NCI-H2081 treated with DMSO at 0.1 percent for 48 hours (cell line): ENCODE measurements around the gene CAPRIN2.

Source experiments
- DNase-seq: peaks from one replicate; lab custom pipeline; 2025; lab: John Stamatoyannopoulos, UW

Gene CAPRIN2

DNA sequence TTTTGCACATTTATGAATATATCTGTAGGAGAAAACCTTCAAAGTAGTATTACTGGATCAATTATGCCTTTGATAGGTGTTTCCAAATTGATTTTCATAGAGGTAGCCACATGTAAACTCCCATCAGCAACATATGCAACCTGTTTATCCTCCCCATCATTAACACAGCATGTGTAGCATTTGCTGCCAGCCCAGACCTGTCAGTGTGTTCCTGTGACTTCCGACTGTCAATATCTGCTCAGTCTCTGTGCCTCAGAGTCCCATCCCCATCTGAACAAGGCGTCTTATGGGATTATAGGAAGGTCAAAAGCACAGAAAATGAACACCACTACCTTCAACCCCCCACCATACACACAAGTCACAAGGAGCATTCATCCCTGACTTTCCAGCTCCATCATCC, 9.5 kb upstream of the CAPRIN2 start:
- DNase-seq, result peak; percentile 25

DNA sequence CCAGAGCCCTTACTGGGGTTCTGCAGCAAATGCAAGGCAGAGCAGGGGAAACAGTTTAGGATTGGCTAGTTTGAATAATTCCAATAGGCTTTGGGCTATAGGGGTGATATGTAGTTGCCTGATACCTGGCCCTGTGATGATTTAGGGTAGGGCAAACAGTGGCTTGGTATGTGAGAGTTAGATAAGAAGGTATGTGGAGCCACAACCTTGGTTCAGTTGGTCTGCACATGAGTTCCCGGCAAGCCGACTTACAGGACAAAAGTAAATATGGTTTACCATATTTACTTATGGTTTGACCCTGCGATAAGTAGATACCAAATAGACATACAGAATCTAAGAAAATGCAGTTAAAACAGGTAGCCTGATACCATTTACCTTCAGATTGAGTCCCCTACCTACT, 8.3 kb upstream of the CAPRIN2 start:
- no peak for DNase-seq

DNA sequence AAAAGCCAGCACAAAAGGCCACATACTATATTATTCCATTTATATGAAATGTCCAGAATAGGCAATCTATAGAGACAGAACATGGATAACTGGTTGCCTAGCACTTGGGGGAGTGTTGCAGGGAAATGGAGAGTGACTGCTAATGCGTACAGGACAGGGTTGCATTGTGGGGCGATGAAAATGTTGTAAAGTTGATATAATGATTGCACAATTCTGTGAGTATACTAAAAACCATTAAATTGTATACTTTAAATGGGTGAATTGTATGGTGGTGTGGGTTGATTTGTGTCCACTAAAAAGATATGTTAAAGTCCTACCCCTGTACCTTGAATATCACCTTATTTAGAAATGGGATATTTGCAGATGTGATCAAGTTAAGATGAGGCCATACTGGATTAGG, 7.0 kb upstream of the CAPRIN2 start:
- DNase-seq, result no peak

DNA sequence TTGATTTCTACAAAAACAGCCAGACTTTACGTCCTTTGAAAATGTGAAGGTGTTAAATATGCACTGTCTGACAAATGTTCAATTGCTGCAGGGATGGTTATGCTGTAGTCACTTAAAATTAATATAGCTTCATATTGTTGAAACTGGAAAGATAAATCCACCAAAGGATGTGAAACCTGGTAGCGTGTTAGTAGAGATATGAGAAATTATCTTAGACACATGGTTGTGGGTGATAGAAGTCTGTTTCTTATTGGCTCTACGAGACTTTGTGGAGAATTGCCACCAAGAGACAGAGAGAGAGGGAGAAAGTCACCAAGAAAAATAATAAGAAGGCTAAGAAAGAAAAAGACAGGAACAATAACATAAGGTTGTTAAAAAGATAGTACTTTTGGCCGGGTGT, 2.6 kb upstream of the CAPRIN2 start:
- no peak for DNase-seq

DNA sequence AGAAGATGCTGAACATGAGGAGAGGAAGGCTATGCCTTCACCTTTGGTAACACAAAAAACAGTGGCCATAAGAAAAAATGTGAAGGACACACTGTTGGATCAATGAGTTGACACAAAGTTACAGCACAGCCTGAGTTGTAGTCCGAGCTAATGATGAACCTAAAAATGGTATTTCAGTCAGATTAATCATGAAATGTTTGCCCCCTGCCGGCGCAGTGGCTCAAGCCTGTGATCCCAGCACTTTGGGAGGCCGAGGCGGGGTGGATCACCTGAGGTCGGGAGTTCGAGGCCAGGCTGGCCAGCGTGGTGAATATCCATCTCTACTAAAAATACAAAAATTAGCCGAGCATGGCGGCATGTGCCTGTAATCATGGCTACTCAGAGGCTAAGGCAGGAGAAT, 1.3 kb upstream of the CAPRIN2 start:
- DNase-seq, result no peak

DNA sequence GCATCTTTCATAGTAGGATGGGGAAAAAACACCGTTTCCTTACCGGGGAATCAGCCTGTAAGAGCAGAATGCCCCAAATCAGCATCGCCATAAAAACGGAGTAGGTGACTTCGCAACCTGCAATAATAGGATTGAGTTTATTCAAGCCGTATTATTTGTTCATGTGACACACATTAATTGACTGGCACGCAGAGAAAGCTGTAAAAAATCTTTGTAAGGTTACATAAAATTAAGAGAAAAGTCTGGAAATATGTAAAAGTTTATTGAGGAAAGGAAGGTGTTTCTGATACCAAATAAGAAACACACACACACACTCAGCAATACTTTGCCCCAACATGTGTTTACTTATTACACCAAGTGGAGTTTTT, 628 bp upstream of the CAPRIN2 start:
- DNase-seq, result no peak

DNA sequence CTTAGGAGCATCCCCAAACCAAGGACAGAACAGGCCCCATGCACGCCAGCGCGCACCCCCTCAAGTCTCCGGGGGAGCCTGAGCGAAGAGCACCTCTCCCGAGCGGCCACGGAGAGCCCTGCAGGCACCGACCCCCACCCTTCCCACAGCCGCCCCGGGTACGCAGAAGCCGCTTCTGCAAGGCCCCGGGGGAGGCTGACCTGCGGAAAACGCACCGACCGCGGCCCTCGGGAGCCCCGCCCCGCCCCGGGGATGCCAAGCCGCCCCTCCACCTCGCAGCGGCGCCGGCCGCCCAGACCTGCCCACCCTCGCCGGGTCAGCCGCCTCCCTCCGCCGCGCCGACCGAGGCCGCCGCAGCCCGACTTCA, 385 bp downstream of the CAPRIN2 start:
- no peak for DNase-seq

DNA sequence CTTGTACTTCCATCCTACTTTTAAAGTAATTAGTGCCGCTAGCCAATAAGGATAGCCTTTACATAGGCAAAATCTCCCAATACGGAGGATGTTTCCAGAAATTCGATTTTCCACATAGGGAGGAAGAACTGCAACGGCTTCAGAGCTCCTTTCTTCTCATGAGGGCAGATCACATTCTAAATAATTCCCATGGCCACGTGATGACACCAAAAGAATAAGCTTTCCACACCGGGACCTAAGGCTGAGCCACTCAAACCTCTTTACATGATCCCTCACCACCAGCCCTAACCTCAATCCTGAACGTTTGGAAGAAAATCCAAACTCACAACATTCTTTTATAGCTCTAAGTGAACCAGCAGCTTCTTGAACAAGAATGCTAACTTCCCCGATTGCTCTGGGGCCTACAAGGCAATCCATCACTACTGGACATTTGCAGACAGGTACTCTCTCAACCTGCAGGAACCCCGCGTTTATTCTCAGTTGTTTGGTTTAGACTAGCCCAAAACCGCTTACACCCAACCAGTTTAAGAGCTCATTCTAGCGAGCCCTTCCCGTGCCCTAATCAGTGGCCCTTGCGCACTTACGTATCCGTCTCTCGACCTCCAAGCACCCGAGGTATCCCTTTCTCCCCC, 884 bp downstream of the CAPRIN2 start:
- no peak for DNase-seq

DNA sequence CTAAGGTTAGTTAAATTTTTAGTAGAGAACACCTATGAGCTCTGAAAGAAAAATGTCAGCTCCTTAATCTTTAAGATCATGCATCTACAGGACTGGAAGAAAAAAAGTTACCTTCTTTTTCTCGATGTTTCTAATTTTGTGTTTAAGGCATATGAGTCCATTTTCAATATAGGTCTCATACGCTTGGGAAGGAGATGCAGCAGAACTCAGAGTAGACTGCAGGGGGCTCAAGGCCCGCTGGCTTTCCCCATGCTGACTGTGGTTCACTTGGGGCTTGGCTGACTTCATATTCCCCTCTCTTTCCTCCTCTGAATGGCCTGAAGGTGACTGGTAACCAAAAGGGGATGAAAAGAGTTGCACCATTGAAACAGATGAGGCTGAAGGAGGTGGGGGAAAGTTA, 1.5 kb downstream of the CAPRIN2 start:
- DNase-seq, result no peak

DNA sequence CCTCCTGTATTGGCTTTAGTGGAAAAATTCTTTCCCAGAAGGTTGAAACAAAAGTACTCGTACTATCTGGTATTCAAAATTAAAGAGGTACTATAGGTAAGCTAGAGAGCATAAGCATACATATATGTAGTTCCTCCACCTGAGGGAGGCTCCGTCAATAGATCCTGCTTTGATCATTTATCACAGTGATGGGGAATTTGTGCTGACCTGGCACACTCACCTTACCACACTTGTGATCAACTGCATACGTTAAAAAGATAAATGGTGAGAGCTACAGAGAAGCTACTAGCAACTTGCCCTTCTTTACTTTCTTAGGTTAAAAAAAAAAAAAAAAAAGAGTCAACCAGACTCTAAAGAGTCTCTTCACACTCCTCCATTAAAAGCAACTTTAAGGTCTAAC, 2.5 kb downstream of the CAPRIN2 start:
- no peak for DNase-seq

DNA sequence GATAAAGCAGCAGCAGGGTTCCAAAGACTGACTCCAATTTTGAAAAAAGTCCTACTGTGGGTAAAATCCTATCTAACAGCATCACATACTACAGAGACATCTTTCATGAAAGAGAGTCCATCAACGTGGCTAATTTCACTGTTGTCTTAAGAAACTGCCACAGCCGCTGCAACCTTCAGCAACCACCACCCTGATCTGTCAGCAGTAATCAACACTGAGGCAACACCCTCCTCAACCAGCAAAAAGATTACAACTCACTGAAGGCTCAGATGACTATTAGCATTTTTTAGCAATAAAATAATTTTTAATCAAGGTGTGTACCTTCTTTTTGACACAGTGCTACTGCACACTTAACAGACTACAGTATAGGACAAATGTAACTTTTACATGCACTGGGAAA, 6.6 kb downstream of the CAPRIN2 start:
- DNase-seq, result no peak

DNA sequence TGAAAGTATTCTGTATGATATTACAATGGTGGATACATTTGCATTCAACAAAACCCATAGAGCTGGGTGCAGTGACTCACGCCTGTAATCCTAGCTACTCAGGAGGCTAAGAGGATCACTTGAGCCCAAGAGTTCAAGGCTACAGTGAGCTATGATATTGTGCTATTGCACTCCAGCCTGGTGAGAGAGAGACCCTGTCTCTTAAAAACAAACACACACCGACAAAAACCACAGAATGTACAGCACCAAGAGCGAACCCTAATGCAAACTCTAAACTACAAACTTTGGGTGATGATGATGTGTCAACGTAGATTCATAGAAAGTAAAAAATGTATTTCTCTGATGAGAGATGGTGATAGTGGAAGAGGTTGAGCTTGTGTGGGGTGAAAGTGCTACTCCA, 8.6 kb downstream of the CAPRIN2 start:
- DNase-seq, result no peak

DNA sequence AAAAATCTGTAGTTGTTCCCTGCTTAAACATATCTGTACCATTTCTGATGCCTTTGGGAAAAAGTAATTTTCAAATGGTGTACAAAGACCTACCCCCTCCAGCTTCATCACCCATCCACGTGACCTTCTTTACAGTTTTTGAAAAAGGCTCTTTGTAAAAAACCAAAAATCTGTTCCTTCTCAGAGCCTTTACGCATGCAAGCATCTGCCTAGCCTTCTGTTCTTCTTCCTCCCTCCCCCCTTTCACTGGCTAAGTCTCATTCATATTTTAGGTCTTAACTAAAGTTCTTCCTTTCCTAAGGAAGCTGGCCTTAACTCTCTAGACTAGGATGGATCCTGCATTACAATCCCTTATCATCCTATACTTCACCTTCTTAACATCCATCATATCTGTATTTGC, 10.4 kb downstream of the CAPRIN2 start:
- no peak for DNase-seq

DNA sequence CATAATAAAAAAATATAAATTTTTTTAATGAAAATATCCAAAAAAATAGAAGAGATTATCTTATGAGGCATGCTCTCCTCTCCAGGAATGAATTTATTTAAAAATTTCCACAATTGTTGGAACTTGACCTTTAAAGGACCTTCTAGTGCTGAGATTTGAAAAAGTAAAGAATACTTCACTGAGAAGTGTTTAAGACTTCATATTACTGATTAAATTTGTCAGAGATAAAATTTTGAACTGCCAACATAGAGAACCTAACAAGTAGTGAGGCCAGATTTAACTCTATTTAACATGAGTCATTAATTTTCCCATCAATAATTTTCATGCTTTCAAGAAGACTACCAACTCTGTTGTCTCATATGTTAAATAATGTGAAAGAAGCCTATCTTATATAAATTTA, 14.5 kb downstream of the CAPRIN2 start:
- DNase-seq, result no peak

DNA sequence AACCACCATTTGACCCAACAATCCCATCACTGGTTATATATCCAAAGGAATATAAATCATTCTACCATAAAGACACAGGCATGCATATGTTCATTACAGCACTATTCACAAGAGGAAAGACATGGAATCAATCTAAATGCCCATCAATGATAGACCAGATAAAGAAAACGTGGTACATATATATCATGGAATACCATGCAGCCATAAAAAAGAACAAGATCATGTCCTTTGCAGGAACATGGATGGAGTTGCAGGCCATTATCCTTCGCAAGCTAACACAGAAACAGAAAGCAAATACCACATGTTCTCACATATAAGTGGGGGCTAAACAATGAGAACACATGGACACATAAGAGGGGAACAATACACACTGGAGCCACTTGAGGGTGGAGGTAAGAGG, 15.7 kb downstream of the CAPRIN2 start:
- DNase-seq, result no peak

DNA sequence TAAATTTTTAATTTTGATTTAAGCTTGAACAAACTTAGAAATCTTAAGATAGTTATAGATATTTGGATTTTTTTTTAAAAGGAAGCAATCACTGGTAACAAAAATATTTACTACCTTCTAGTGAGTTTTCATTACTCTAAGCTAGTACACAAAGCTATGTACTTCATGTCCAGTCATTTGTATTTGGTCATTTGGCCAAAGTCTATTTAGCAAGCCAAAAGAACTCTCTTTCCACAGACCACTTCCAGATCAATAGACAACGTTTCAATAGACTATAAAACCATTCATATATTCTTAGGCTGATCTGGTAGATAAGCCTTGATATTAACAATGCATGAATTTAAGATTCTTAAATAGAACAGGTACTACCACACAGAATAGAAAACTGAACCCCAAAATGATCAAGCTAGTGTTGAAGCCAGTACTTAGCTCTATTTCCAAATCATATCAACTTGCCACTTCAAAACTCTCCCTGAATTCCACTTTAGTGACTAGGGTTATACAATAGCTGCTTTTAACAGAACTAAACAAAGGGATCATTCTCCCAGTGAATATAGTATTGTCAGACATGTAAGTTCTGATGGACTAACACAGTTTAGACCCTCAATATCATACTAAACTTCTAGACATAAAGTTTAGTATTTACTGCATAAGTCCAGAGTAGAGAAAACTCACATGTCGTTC, 21.7 kb downstream of the CAPRIN2 start:
- no peak for DNase-seq

DNA sequence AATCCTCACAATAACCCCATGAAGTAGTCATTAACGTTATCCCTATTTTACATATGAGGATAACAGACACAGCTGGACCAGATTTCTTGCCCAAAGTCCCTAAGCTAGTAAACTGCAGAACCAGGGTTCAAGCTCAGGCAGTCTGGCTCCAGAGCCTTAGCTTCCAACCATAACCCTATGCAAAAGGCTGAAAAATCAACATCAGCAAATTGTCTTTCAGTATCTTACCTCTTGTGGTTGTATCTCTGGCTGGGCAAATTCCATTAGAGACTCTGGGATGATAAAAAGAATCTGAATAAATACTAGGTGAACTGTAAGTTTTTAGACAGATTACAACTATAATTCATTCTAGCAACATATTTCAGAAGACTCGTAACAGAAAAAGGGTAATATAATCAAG, 24.7 kb downstream of the CAPRIN2 start:
- DNase-seq, result no peak

DNA sequence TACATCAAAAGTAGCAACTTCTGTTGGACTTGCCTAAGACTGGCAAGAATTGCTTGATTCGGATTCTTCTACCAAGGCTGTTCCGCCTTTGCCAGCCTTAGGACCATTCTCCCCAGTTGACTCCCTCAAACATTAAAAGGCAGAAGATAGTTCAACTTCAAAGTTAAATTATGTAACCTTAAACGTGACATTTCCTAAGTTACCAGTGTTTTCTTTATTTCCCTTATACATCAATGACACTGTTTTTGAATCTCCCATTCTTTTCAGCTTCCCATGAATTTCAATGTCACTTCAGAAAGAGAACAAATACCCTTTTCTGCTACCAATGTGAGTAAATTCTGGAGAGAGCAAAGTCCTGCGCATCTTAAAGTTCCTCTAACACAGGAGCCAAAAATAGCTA, 25.2 kb downstream of the CAPRIN2 start:
- DNase-seq, result no peak

DNA sequence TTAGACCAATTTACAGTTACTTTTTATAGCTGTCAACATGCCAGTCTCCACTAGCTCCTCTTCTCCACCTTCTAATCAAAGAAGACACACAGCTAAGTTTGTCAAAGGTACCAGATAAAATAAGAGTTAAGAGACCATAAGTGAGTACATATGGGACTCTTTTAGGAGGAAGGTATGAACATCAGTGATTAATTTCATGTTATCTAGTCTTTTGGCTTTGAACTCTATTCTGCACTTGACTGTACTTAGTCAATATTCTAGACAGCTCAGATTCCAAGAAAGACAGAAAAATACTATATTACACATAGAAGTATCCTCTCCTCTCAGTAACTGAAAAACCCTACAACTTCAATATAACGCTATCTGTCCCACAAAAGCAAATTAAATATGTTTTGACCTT, 28.1 kb downstream of the CAPRIN2 start:
- no peak for DNase-seq

DNA sequence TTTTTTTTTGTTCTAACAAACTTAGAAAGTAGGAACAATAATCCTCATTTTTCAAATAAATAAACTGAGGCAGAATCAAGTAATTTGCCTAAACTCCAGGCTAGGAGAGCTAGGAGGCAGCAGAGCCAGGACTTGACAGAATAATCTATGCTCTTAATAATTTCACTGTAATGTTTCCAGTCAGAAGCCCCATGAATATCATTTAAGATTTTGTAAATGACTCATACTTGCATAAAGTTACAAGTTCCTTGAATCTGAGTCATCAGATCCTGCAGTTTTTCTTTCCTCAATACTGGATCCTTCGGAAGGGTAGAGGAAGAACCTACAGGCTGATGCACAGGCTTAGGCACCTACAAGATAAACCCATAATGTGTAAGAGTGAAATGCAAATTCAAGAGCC, 29.0 kb downstream of the CAPRIN2 start:
- DNase-seq, result no peak

DNA sequence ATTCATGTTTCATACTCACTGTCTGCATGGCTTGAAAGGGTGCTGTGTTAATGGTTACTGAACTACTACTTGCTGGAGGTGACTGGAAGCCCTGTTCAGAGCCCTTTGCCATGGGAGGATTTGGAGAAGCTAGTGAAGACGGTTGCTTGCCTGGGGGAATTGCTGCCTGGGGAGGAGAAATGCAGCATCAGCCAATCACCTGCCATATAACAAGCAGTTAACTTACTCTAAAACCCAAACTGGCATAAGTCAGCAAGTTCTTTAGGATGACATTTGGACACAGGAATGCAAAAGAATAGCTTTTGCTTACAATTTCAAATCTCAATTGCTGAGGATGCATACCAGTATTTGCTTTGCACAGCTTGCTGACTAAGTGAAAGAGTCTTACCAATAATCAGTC, 35.7 kb downstream of the CAPRIN2 start:
- DNase-seq, result no peak

DNA sequence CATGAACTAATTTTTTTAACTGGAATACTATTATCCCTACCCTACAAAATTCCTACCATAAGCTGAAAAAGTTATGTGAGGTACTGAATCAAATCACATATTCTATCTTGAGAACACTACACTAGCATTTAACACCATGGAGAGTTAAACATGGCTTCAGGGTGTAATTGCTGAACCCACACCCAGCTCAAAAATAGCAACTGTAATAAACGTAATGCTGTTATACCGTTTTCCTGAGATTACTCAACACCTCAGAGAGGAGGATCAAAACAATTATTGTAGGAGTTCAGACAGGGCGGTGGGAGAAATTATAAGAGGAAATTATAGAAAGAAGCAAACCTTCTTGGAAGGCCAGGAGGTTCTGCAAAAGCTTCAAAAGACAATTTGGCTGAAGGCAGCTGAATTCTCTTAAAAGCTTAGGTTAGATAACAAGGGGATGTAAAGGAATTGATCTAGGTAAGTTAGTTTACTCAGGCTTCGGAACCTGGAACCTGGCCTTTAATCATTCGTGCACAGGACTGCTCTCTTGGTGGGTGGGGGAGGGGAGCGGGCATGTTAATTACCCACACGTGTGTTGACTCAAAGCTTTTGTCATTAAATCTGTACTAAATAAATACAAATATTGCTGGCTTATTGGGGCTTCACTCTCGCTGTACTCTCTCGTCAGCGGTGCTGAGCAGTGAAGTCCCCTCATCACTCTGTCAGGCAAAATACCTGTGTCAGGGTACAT, 47.0 kb downstream of the CAPRIN2 start:
- no peak for DNase-seq

DNA sequence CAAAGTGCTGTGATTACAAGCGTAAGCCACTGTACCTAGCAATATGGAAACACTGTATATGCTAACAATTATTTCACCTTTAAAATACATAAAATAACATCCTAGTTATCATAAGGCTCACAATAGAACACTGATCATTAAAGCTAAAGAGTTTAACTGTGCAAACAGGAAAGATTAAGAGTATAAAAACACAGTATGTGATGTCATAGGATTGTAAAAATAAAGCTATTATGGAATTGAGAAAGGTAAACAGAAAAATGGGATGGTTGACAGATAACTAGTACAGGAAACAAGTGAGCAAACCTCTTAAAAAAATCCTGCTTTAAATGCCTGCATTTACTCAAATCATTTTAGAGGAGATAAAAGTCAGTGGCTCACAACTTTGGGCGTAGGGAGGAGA, 48.3 kb downstream of the CAPRIN2 start:
- peak; percentile 31 for DNase-seq

DNA sequence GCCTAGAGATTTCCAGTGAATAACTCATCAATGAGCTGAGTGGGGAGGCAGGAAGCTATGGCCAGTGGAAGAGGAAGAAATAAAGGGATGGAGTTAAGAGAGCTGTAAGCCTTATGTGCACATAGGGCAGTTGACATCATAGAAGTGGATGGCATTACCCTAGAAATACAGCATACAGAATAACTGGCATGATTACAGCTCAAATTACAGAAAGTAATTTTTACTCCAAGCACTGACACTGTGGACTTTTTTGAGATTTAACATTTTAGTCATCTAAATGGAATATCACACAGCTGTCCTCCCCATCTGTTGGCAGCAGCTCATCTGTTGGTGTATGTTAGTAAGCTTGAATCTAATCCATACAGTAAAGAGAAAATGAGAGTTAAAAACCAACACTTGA, 53.7 kb downstream of the CAPRIN2 start:
- DNase-seq, result no peak
